ENCODE measurements around the gene SIVA1. TPM values are rescaled to one million over a fixed set of nuclear protein-coding genes. Genes with fewer than 3 reads are reported as not detected.

Gene SIVA1
- total and polyA plus RNA-seq, 9 of the 15 experiments (the other 6 are each of a cell fraction or from before 2014, with no cell fraction given): 4.2 to 186 (median 54.2) TPM

GRCh38 chr14:104757238-104757585, 4.3 kb downstream of the SIVA1 start:
- Histone ChIP-seq H3K4me2 (ENCODE audit: insufficient read depth, low read length) (no peak overlapping the region), H2AFZ (ENCODE audit: low read depth, low read length) (no peak overlapping the region), H3K4me1 (replicated peaks in 1 of 2; ENCODE audit: control insufficient read depth in 2 of 2, insufficient read depth in 2 of 2, low read length in 2 of 2) (peaks cover 9 to 30% of the 10 kb centered on the region in 2 experiments; a peak in 3 of 5 replicates), H4K20me1 (replicated peaks; ENCODE audit: control insufficient read depth, insufficient read depth, low read length) (0 out of 2 replicates have a peak, but pooled peaks cover 8% of the 10 kb centered on the region), H3K9ac (ENCODE audit: insufficient read depth in 1 of 2, low read depth in 2 of 2, low read length in 2 of 2) (no peak overlapping the region), H3K9me3 (replicated peaks; ENCODE audit: control insufficient read depth, insufficient read depth, low read depth, low read length) (no peaks in the 10 kb centered on the region), H3K36me3 (ENCODE audit: control insufficient read depth, insufficient read depth, low read length) (peaks cover 56% of the 10 kb centered on the region; the same call in 2 of the 3 replicates), H3K9me1 (ENCODE audit: control insufficient read depth, insufficient read depth, low read length) (no peaks in the 10 kb centered on the region), H3K27ac (ENCODE audit: extremely low read depth, low read depth, low read length) (no peak overlapping the region), H3K27me3 (ENCODE audit: control insufficient read depth in 2 of 2, insufficient read depth in 2 of 2, low read length in 2 of 2) (no peaks in the 10 kb centered on the region), H3K79me2 (ENCODE audit: control insufficient read depth, insufficient read depth, low read length) (peaks cover 26% of the 10 kb centered on the region), H3K4me3 (no peak overlapping the region)
- POLR2A ChIA-PET: no interaction called here
- TF ChIP-seq POLR2B (IDR thresholded peaks at IDR 0.05; ENCODE audit: low read depth, partially characterized antibody) (no peak), NEUROD1 (IDR thresholded peaks at IDR 0.05; ENCODE audit: borderline replicate concordance, low read depth, low read length, partially characterized antibody) (no peak), HNRNPLL (IDR thresholded peaks at IDR 0.05; ENCODE audit: low read depth, low read length, poor library complexity, severe bottlenecking) (no peak), ILF3 (IDR thresholded peaks at IDR 0.05; ENCODE audit: borderline replicate concordance) (no peak), PTRF (tag; IDR thresholded peaks at IDR 0.05) (no peak), ZNF280A (IDR thresholded peaks at IDR 0.05; ENCODE audit: low read depth, partially characterized antibody) (no peak), NFXL1 (CRISPR knock-in tag; IDR thresholded peaks at IDR 0.05) (no peak), NFATC3 (IDR thresholded peaks at IDR 0.05) (no peak), ZBTB49 (CRISPR knock-in tag; IDR thresholded peaks at IDR 0.05; ENCODE audit: borderline replicate concordance) (no peak)
- in situ Hi-C loops (cut with MboI): no loop called here
- no peak for ATAC-seq
- DNase-seq (ENCODE audit: extremely low read depth in 1 of 4, low spot score in 3 of 4): no peak
- BruUV-seq (replicated peaks): no TSS peak
- WGBS (ENCODE audit: insufficient coverage, low coverage, missing lambda C conversion rate): 100% methylated on average over 1 of the region's 10 CpGs
- intact Hi-C loops (cut with micrococcal nuclease): no loop called here
- FAIRE-seq: no peak
- CTCF ChIA-PET (ENCODE audit: low intra/inter-chr PET ratio): no interaction called here

Measured in K562 (cell line).